Measurements from ENCODE around the gene GABRB1.

- TF ChIP-seq CTCF (IDR thresholded peaks at IDR 0.05) = no peak
- no peak for TF ChIP-seq POLR2A (IDR thresholded peaks at IDR 0.05)
Measured at GRCh38 chr4:47215759-47216158, 184.4 kb downstream of the GABRB1 start.
